Naive thymus-derived CD4-positive, alpha-beta T cell (primary cell): ENCODE measurements around the gene GMIP. TPM values are rescaled to one million over a fixed set of nuclear protein-coding genes. Genes with fewer than 3 reads are reported as not detected.
A peak's percentile ranks its signal among the peaks of the same experiment; 100 is the strongest.

ENCODE experiments used
- ATAC-seq: fragments of 150-1000 bp; cut with Tn5 transposase; 2 replicates; pipeline ENCODE4 v1.10.0; 2021; ENCODE audit warnings: mild to moderate bottlenecking, moderate library complexity
- CTCF ChIA-PET: fragments of 350-600 bp; sonication (Branson Sonifier 250); formaldehyde crosslinking; loops from one replicate; lab custom pipeline; 2021; ENCODE audit warnings: antibody characterized with exemption; lab: Charles Lee
- POLR2A ChIA-PET: fragments of 350-600 bp; sonication (Branson Sonifier 250); formaldehyde crosslinking; loops from one replicate; lab custom pipeline; 2021; ENCODE audit warnings: antibody characterized with exemption, inconsistent platforms; lab: Charles Lee
- DNase-seq, 9 donors: peaks; one replicate each; pipeline versions ENCODE4 v3.0.0 to v3.0.0-alpha.2; 2020 to 2022; ENCODE audit warnings: mixed read lengths in 1 of 9
- H3K27ac ChIP-seq: one replicate; pipeline ENCODE4 v1.7.0; 2013; ENCODE audit warnings: mild to moderate bottlenecking, low read depth, low read length, moderate library complexity
- H3K27me3 ChIP-seq, 2 donors: one replicate each; pipeline ENCODE4 v1.7.0; 2013; ENCODE audit warnings: low read length in 2 of 2, mild to moderate bottlenecking in 2 of 2, moderate library complexity in 2 of 2; ENCODE audit not compliant: control insufficient read depth in 2 of 2, insufficient read depth in 2 of 2
- H3K36me3 ChIP-seq, 3 experiments: 1 replicate in 2 of 3; 2 replicates in 1 of 3; pipeline ENCODE4 v1.7.0; 2013; ENCODE audit warnings: low read length in 3 of 3, mild to moderate bottlenecking in 3 of 3, moderate library complexity in 1 of 3; ENCODE audit not compliant: insufficient read depth in 3 of 3, control insufficient read depth in 2 of 3
- H3K4me1 ChIP-seq, 2 donors: one replicate each; pipeline ENCODE4 v1.7.0; 2013; ENCODE audit warnings: low read length in 2 of 2, mild to moderate bottlenecking in 2 of 2, moderate library complexity in 1 of 2; ENCODE audit not compliant: control insufficient read depth in 2 of 2, insufficient read depth in 2 of 2
- H3K4me3 ChIP-seq: 2 replicates; pipeline ENCODE4 v1.7.0; 2013; ENCODE audit warnings: mild to moderate bottlenecking, low read length
- H3K9me3 ChIP-seq, 3 experiments: 1 replicate in 2 of 3; 2 replicates in 1 of 3; pipeline ENCODE4 v1.7.0; 2013; ENCODE audit warnings: low read length in 3 of 3; ENCODE audit not compliant: control insufficient read depth in 2 of 3
- H3K27ac Mint-ChIP-seq, 9 donors: one replicate each; pipeline ENCODE4 v1.8.0; 2020 to 2022; ENCODE audit warnings: mixed read lengths in 9 of 9, mild to moderate bottlenecking in 8 of 9, moderate library complexity in 5 of 9, inconsistent platforms in 2 of 9
- H3K27me3 Mint-ChIP-seq, 5 donors: one replicate each; pipeline ENCODE4 v1.8.0; 2021 to 2022; ENCODE audit warnings: mixed read lengths in 5 of 5, mild to moderate bottlenecking in 1 of 5
- H3K36me3 Mint-ChIP-seq, 5 donors: one replicate each; pipeline ENCODE4 v1.8.0; 2020 to 2022; ENCODE audit warnings: mixed read lengths in 5 of 5, mild to moderate bottlenecking in 3 of 5, inconsistent platforms in 1 of 5
- H3K4me1 Mint-ChIP-seq, 7 donors: one replicate each; pipeline ENCODE4 v1.8.0; 2020 to 2022; ENCODE audit warnings: mixed read lengths in 7 of 7, mild to moderate bottlenecking in 3 of 7, inconsistent platforms in 1 of 7
- H3K4me3 Mint-ChIP-seq, 10 donors: one replicate each; pipeline ENCODE4 v1.8.0; 2020 to 2022; ENCODE audit warnings: mild to moderate bottlenecking in 10 of 10, mixed read lengths in 10 of 10, moderate library complexity in 6 of 10, inconsistent platforms in 2 of 10
- H3K9me3 Mint-ChIP-seq, 11 donors: one replicate each; pipeline ENCODE4 v1.8.0; 2020 to 2022; ENCODE audit warnings: mixed read lengths in 11 of 11, mild to moderate bottlenecking in 4 of 11, inconsistent platforms in 1 of 11, moderate library complexity in 1 of 11
- intact Hi-C, 2 donors: fragments of 100-400 bp; cut with micrococcal nuclease; formaldehyde crosslinking; loops; one replicate each; pipeline ENCODE4 v1.15.1; 2023
- polyA plus RNA-seq, 2 donors: library from polyadenylated mRNA; unstranded; fragments of 300-500 nt; fragmentation: Illumina TruSeq; gene quantifications; one replicate each; pipeline ENCODE4 v1.2.3, GENCODE V29; 2021
- total RNA-seq, 6 experiments: library from RNA in 5 of 6; stranded (reverse) in 5 of 6; gene quantifications; 1 replicate in 5 of 6; 2 replicates in 1 of 6; pipeline ENCODE4 v1.2.3 and lab custom pipeline; 2021 to 2026

GMIP gene
- total and polyA plus RNA-seq, 7 experiments from 2014 or later: 32.9 to 141 (median 99.1) TPM

DNA sequence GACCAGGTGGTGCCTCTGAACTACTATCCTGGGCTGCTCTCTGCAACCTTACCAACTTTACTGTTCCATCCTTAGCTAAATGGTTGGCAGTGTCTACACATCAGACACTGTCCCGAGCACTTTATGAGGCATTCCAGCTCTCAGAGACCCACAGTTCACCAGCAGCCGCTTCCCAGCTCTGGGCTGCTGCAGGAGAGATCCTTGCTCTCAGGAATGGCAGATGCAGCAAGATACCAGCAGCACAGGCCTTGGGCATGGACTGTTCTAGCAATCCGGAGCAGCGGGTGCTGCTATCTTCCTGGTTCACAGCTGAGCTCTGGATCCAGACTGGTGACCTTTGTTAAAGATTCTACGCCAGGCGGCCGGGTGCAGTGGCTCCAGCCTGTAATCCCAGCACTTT, 12.1 kb downstream of the GMIP start:
- Mint-ChIP-seq H3K9me3 (peaks cover 0 to 1% (median 0%) of the 10 kb centered on the region in 11 donors), H3K27me3 (no peaks in the 10 kb centered on the region), H3K27ac (peak overlapping the region in 4 of 9 donors; percentile 39 to 69 (median 54)), H3K4me1 (peaks cover 18 to 33% (median 25%) of the 10 kb centered on the region in 7 donors), H3K4me3 (peak overlapping the region in 3 of 10 donors; percentile 6 to 58 (median 16)), H3K36me3 (peaks cover 9 to 48% (median 19%) of the 10 kb centered on the region in 5 donors)
- Histone ChIP-seq H3K27me3 (no peaks in the 10 kb centered on the region), H3K27ac (no peak overlapping the region), H3K4me1 (peaks cover 6 to 13% of the 10 kb centered on the region in 2 donors), H3K36me3 (peaks cover 17 to 58% (median 23%) of the 10 kb centered on the region in 3 experiments), H3K4me3 (no peak overlapping the region), H3K9me3 (no peaks in the 10 kb centered on the region)
- ATAC-seq (no peak), DNase-seq (no peak)
- intact Hi-C loops: no loop called here
- ChIA-PET POLR2A (interaction anchor here (0.7 to 1.3 kb wide), 4 partner anchors 9 to 71 kb away, joined by 3 to 4 read pairs (median 3); partner anchors contain the start of gene ATP13A1), CTCF (no interaction called here)

DNA sequence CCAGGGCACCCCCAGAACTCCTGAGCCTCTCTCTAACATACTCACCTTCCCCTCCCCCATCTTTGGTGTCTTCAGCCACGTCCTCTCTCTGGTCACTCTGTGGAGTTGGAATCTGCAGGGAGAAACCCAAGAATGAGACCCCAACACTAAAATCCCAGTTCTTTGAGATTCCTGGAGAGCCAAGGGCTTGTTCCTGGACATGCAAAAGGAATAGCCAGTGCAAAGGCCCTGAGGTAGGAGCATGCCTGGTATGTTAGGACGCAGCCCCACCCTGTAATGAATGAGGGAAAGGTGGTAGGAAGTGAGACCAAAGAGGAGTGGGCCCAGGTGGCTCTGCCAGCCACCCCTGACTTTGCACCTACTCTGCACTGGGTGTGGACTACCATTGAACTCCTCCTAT, 13.0 kb downstream of the GMIP start:
- Mint-ChIP-seq H3K9me3 (no peaks in the 10 kb centered on the region), H3K4me3 (peak overlapping the region in 4 of 10 donors; percentile 13 to 58 (median 40)), H3K36me3 (peaks cover 9 to 48% (median 19%) of the 10 kb centered on the region in 5 donors), H3K4me1 (peaks cover 23 to 33% (median 30%) of the 10 kb centered on the region in 7 donors), H3K27ac (peak overlapping the region in 7 of 9 donors; percentile 19 to 65 (median 45)), H3K27me3 (no peaks in the 10 kb centered on the region)
- Histone ChIP-seq H3K4me3 (no peak overlapping the region), H3K9me3 (no peaks in the 10 kb centered on the region), H3K4me1 (peaks cover 6 to 18% of the 10 kb centered on the region in 2 donors), H3K27ac (peak overlapping the region; percentile 18), H3K27me3 (no peaks in the 10 kb centered on the region), H3K36me3 (peaks cover 17 to 54% (median 22%) of the 10 kb centered on the region in 3 experiments)
- ATAC-seq: no peak
- ChIA-PET CTCF (no interaction called here), POLR2A (no interaction called here)
- DNase-seq: peak in 2 of 9 donors; percentile 11 to 22
- intact Hi-C loops: no loop called here

DNA sequence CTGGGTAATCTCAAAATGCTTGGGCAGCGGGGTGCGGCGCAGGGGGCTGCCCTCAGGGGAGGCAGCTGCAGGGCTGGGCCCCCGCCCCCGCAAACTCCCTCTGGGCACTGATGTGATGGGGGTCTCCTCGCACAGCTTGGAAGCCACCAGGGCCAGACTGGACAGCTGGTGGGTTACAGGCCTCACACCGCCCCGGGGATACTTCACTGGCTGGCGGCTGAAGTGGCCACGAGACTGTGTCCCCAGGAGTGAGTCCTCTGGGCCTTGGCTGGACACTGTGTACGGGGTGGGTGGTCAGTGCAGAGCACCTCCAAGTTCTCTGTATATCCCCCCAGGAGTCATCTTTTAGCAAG, 13.4 kb downstream of the GMIP start:
- Mint-ChIP-seq H3K27me3 (no peaks in the 10 kb centered on the region), H3K27ac (peak overlapping the region in 5 of 9 donors; percentile 19 to 65 (median 39)), H3K9me3 (no peaks in the 10 kb centered on the region), H3K4me1 (peaks cover 21 to 32% (median 30%) of the 10 kb centered on the region in 7 donors), H3K4me3 (peak overlapping the region in 3 of 10 donors; percentile 27 to 68 (median 58)), H3K36me3 (peaks cover 9 to 46% (median 19%) of the 10 kb centered on the region in 5 donors)
- Histone ChIP-seq H3K27me3 (no peaks in the 10 kb centered on the region), H3K4me3 (no peak overlapping the region), H3K4me1 (peaks cover 6 to 18% of the 10 kb centered on the region in 2 donors), H3K27ac (no peak overlapping the region), H3K36me3 (peaks cover 17 to 50% (median 18%) of the 10 kb centered on the region in 3 experiments), H3K9me3 (no peaks in the 10 kb centered on the region)
- ATAC-seq: no peak
- intact Hi-C loops: no loop called here
- POLR2A ChIA-PET: interaction anchor here (2.1 to 2.2 kb wide), 2 partner anchors 24 to 76 kb away, joined by 7 to 12 read pairs; no protein-coding TSS in a partner anchor
- CTCF ChIA-PET: no interaction called here
- DNase-seq: no peak

DNA sequence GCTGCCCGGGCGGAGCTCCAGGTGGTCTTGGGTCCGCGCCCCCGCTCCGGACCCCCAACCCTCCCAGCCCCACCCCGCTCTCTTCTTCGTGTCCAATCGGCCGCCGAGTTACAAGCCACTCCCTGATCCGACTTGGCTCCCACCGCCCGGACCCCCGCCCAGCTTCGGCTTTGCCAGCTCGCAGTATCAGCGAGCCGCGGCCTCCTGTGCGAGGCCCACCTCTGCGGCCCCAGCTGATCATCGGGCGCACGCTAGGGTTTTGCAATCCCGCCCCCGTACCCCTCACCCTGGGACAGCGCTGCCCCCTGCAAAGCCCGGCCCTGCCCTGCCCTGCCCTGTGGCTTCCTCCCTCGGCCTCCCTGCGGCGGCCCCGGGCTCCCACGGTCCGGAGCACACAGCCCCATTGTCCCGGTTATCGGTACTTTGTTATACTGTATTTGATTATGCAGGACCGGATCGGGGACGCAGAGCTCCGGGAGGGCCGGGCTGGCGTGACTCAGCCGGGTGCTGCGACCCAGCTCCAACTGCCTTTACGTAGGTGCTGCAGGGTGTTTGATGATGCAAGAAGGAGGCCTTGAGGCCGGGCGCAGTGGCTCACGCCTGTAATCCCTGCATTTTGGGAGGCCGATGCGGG, 14.8 kb downstream of the GMIP start:
- Histone ChIP-seq H3K27ac (peak overlapping the region; percentile 92), H3K27me3 (no peaks in the 10 kb centered on the region), H3K36me3 (peaks cover 4 to 47% (median 4%) of the 10 kb centered on the region in 3 experiments), H3K9me3 (no peaks in the 10 kb centered on the region), H3K4me1 (peaks cover 6 to 18% of the 10 kb centered on the region in 2 donors), H3K4me3 (peak overlapping the region; percentile 37)
- Mint-ChIP-seq H3K9me3 (no peaks in the 10 kb centered on the region), H3K36me3 (peaks cover 5 to 41% (median 17%) of the 10 kb centered on the region in 5 donors), H3K27ac (peak overlapping the region; percentile 72 to 93 (median 83)), H3K27me3 (no peaks in the 10 kb centered on the region), H3K4me1 (peaks cover 22 to 34% (median 27%) of the 10 kb centered on the region in 7 donors), H3K4me3 (peak overlapping the region; percentile 71 to 100 (median 90))
- intact Hi-C loops: loop anchor here (1.0 to 10.0 kb wide), 10 partner anchors 10 to 434 kb away; partner anchors contain the start of genes GMIP (in 2 of the 2), ATP13A1 (in 1 of the 2), BORCS8 (in 1 of the 2) and PBX4 (in 1 of the 2)
- DNase-seq (peak in 4 of 9 donors; percentile 33 to 50 (median 37)), ATAC-seq (peak; percentile 28)
- ChIA-PET POLR2A (interaction anchor here (0.6 to 2.2 kb wide), 19 partner anchors 8 to 193 kb away, joined by 3 to 20 read pairs (median 5); partner anchors contain the start of genes ATP13A1, GMIP, NDUFA13 and TSSK6), CTCF (interaction anchor here (0.6 kb wide), 1 partner anchor 73 kb away, joined by 3 read pairs; no protein-coding TSS in a partner anchor)

DNA sequence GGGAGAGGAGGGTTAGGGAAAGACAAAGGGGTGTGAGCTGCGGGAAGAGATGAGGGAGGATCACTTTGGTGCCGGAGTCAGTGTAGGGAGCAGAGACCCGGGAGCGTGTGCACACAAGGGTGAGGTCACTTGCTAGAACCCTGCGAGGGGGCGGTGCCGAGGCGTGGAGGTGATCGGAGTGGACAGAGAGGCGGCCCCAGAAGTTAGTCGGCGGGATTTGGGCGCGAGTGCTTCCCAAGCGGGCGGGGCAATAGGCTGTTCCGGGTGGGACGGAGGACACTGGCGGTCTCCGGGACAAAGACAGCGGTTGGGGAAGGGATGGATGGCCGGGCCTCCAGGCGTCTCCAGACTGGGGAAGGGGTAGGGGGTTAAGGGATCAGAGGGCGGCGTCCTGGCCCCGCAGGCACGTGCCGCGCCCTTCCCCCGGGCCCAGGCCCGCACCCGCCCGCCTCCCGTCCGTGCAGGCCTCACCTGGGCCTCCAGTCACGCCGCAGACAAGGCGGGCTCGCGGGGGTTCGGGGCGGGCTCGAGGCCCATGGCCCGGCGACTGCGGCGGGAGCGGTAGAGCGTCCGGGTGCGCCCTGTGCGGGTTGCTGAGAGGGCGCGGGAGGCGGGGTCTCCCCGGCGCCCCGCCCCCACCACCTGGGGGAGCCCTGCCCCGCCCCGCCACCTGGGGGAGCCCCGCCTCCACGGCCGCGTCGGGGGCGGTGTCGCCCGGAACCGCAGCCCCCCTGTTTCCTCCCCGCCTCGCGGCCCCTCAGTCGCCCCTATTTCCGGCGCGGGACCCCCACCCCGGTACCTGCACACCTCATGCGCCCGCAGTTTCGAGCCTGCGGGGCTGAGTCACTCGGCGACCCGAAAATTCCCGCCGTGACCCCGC, 15.6 kb downstream of the GMIP start, which contains the start of gene LPAR2:
Gene LPAR2 (minus strand): TSS at position 600 of the 880 bp plus-strand sequence. CDS start 945 bp downstream, outside the sequence.
- peak within 1 kb of the TSS; percentile 79 for H3K4me3 ChIP-seq
- ATAC-seq (peak; percentile 95), DNase-seq (peak; percentile 73 to 90 (median 82))
- no peaks in the 10 kb centered on the region for H3K9me3 ChIP-seq
- H3K27ac ChIP-seq: peak within 1 kb of the TSS; percentile 92
- no peaks in the 10 kb centered on the region for H3K27me3 ChIP-seq
- ChIA-PET POLR2A (interaction anchor here (0.5 to 2.6 kb wide), 28 partner anchors 7 to 273 kb away, joined by 3 to 20 read pairs (median 4); partner anchors contain the start of genes ATP13A1, NDUFA13, TSSK6 and ZNF101), CTCF (interaction anchor here (0.6 to 1.4 kb wide), 3 partner anchors 28 to 95 kb away, joined by 3 to 5 read pairs (median 3); no protein-coding TSS in a partner anchor)
- H3K27ac Mint-ChIP-seq: peak within 1 kb of the TSS; percentile 86 to 98 (median 95)
- H3K4me1 ChIP-seq: peaks cover 6 to 18% of the 10 kb centered on the region in 2 donors
- intact Hi-C loops: loop anchor here (1.0 to 10.0 kb wide), 10 partner anchors 10 to 433 kb away; partner anchors contain the start of genes GMIP (in 2 of the 2), PBX4 (in 2 of the 2), ATP13A1 (in 1 of the 2) and BORCS8 (in 1 of the 2)
- H3K36me3 ChIP-seq: peaks cover 0 to 44% (median 0%) of the 10 kb centered on the region in 3 experiments
- H3K4me1 Mint-ChIP-seq: peaks cover 17 to 32% (median 27%) of the 10 kb centered on the region in 7 donors
- H3K4me3 Mint-ChIP-seq: peak within 1 kb of the TSS; percentile 91 to 100 (median 96)
- no peaks in the 10 kb centered on the region for H3K27me3 Mint-ChIP-seq
- no peaks in the 10 kb centered on the region for H3K9me3 Mint-ChIP-seq
- peaks cover 0 to 36% (median 13%) of the 10 kb centered on the region in 5 donors for H3K36me3 Mint-ChIP-seq
